Smooth muscle cell (in vitro differentiated cells): ENCODE data around the gene SPOCK1. TPM values are rescaled to one million over a fixed set of nuclear protein-coding genes. Genes with fewer than 3 reads are reported as not detected.
A peak's percentile ranks its signal among the peaks of the same experiment; 100 is the strongest.

Experiments used
- DNase-seq: peaks from one replicate; lab custom pipeline; 2025; ENCODE audit not compliant: unreplicated experiment; lab: John Stamatoyannopoulos, UW
- H2AFZ ChIP-seq: fragments of 200-600 bp; sonication (generic); 2 replicates; pipeline ENCODE4 v1.6.0; 2016; ENCODE audit warnings: antibody characterized with exemption, low read depth, mild to moderate bottlenecking
- H3F3A ChIP-seq: fragments of 200-600 bp; sonication (generic); 2 replicates; pipeline ENCODE4 v1.6.0; 2017; ENCODE audit warnings: antibody characterized with exemption, low read depth
- H3K27ac ChIP-seq: fragments of 200-600 bp; sonication (generic); 2 replicates; pipeline ENCODE4 v1.5.1; 2016; ENCODE audit warnings: low read depth, mild to moderate bottlenecking
- H3K27me3 ChIP-seq: fragments of 200-600 bp; sonication (generic); 2 replicates; pipeline ENCODE4 v1.6.1; 2016; ENCODE audit warnings: low read depth, mild to moderate bottlenecking
- H3K36me3 ChIP-seq: fragments of 200-600 bp; sonication (generic); 2 replicates; pipeline ENCODE4 v1.5.1; 2016; ENCODE audit warnings: low read depth
- H3K4me1 ChIP-seq: fragments of 200-600 bp; sonication (generic); 2 replicates; pipeline ENCODE4 v1.5.1; 2016; ENCODE audit warnings: low read depth
- H3K4me2 ChIP-seq: fragments of 200-600 bp; sonication (generic); 2 replicates; pipeline ENCODE4 v1.6.0; 2016; ENCODE audit warnings: mild to moderate bottlenecking
- H3K4me3 ChIP-seq: fragments of 200-600 bp; sonication (generic); 2 replicates; pipeline ENCODE4 v1.5.1; 2016; ENCODE audit warnings: mild to moderate bottlenecking
- H3K79me2 ChIP-seq: fragments of 200-600 bp; sonication (generic); 2 replicates; pipeline ENCODE4 v1.6.0; 2016; ENCODE audit warnings: low read depth, mild to moderate bottlenecking
- H3K9ac ChIP-seq: fragments of 200-600 bp; sonication (generic); 2 replicates; pipeline ENCODE4 v1.6.0; 2016; ENCODE audit warnings: low read depth
- H3K9me3 ChIP-seq: fragments of 200-600 bp; sonication (generic); replicated peaks from 2 replicates; pipeline ENCODE4 v1.5.1; 2016; ENCODE audit warnings: low read depth
- H4K20me1 ChIP-seq: fragments of 200-600 bp; sonication (generic); 2 replicates; pipeline ENCODE4 v1.6.0; 2016; ENCODE audit warnings: low read depth
- WGBS: methylation state at CpG from one replicate; pipeline ENCODE4 v1.1.7; 2016; ENCODE audit warnings: low lambda C conversion rate; 5-methylcytosine and 5-hydroxymethylcytosine counted together
- polyA plus RNA-seq: library from polyadenylated mRNA; unstranded; fragments of >200 nt; fragmentation: Nextera tagmentation; extraction: Ambion mirVana; gene quantifications from 2 replicates; pipeline ENCODE4 v1.2.1, GENCODE V29; 2016
- total RNA-seq: library from RNA; depleted of rRNA; stranded (reverse); fragments of >200 nt; gene quantifications from 2 replicates; pipeline ENCODE4 v1.2.3, GENCODE V29; 2014
- TF ChIP-seq, protein P1 (sequence below): fragments of 200-600 bp; sonication (generic); IDR thresholded peaks from 2 replicates; pipeline ENCODE4 v1.5.1; 2017; ENCODE audit warnings: borderline replicate concordance, mild to moderate bottlenecking, antibody characterized with exemption; ENCODE audit not compliant: insufficient read depth, poor library complexity, severe bottlenecking

SPOCK1 gene
- total and polyA plus RNA-seq, 2 experiments from 2014 or later = 56.2 to 80.0 TPM

DNA sequence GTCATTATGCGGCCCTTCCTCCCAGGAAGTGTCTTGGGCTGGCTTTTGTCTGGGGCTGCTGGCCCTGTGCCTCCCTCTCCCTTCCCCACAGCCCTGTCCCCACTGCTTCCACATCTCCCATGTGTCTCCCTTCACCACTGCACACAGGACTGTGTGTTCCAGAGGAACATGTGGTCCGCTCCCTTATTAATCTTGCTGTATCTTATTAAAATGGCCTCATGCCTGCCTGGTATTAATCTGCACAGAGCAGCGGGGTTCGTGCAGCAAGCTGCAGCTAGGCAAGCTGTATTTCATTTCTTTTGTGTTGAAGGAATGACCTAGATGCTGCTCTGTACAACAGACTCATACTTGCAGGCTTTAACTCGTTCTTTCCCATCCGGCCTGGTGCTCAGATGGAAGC is 130.5 kb downstream of the SPOCK1 start:
- H3K4me3 ChIP-seq = no peak overlapping the region
- WGBS = 97% methylated on average over 6 of the region's 6 CpGs
- no peak overlapping the region for H2AFZ ChIP-seq
- H3K27me3 ChIP-seq = no peaks in the 10 kb centered on the region
- H3K36me3 ChIP-seq = no peaks in the 10 kb centered on the region
- no peaks in the 10 kb centered on the region for H3K9me3 ChIP-seq
- no peak overlapping the region for H3K27ac ChIP-seq
- no peak overlapping the region for H3K9ac ChIP-seq
- no peaks in the 10 kb centered on the region for H3K79me2 ChIP-seq
- no peaks in the 10 kb centered on the region for H4K20me1 ChIP-seq
- H3K4me2 ChIP-seq = no peak overlapping the region
- TF ChIP-seq, protein P1, sequence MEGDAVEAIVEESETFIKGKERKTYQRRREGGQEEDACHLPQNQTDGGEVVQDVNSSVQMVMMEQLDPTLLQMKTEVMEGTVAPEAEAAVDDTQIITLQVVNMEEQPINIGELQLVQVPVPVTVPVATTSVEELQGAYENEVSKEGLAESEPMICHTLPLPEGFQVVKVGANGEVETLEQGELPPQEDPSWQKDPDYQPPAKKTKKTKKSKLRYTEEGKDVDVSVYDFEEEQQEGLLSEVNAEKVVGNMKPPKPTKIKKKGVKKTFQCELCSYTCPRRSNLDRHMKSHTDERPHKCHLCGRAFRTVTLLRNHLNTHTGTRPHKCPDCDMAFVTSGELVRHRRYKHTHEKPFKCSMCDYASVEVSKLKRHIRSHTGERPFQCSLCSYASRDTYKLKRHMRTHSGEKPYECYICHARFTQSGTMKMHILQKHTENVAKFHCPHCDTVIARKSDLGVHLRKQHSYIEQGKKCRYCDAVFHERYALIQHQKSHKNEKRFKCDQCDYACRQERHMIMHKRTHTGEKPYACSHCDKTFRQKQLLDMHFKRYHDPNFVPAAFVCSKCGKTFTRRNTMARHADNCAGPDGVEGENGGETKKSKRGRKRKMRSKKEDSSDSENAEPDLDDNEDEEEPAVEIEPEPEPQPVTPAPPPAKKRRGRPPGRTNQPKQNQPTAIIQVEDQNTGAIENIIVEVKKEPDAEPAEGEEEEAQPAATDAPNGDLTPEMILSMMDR = no peak
- no peaks in the 10 kb centered on the region for H3F3A ChIP-seq
- no peaks in the 10 kb centered on the region for H3K4me1 ChIP-seq
- no peak for DNase-seq

DNA sequence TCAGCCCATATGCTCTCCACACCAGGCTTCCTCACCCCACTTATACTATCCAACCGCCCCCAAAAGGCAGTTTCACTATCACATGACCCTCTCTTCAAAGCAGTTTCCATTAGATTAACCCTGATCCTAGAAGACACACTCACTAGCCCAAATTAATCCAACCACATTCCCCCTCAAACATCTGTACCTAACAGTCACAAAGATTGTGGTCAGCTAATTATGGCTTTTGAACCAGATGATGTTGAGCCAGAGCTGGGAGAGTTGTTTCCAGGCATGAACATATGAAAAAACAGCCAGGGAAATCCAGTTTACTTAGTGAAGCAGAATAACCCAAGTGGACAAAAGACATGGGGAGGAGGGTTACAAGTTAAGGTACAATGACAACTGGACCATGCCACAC is 131.2 kb downstream of the SPOCK1 start:
- WGBS = 56% methylated on average over 1 of the region's 1 CpG
- DNase-seq = no peak
- no peaks in the 10 kb centered on the region for H3K36me3 ChIP-seq
- H3K79me2 ChIP-seq = no peaks in the 10 kb centered on the region
- H3F3A ChIP-seq = no peaks in the 10 kb centered on the region
- H3K9ac ChIP-seq = no peak overlapping the region
- H3K9me3 ChIP-seq = no peaks in the 10 kb centered on the region
- no peaks in the 10 kb centered on the region for H3K27me3 ChIP-seq
- H3K4me2 ChIP-seq = peak overlapping the region; percentile 10
- H3K4me1 ChIP-seq = no peaks in the 10 kb centered on the region
- no peak overlapping the region for H3K4me3 ChIP-seq
- H3K27ac ChIP-seq = no peak overlapping the region
- H2AFZ ChIP-seq = no peak overlapping the region
- TF ChIP-seq, protein P1 = no peak
- H4K20me1 ChIP-seq = no peaks in the 10 kb centered on the region

GRCh38 chr5:137366526-137366925 is 132.6 kb downstream of the SPOCK1 start:
- no peak overlapping the region for H3K4me3 ChIP-seq
- H3K36me3 ChIP-seq = no peaks in the 10 kb centered on the region
- H2AFZ ChIP-seq = no peak overlapping the region
- TF ChIP-seq, protein P1 = no peak
- DNase-seq = no peak
- no peaks in the 10 kb centered on the region for H4K20me1 ChIP-seq
- H3K4me1 ChIP-seq = no peaks in the 10 kb centered on the region
- 49% methylated on average over 3 of the region's 3 CpGs for WGBS
- H3K4me2 ChIP-seq = no peak overlapping the region
- H3K27ac ChIP-seq = no peak overlapping the region
- H3F3A ChIP-seq = no peaks in the 10 kb centered on the region
- H3K79me2 ChIP-seq = no peaks in the 10 kb centered on the region
- no peaks in the 10 kb centered on the region for H3K9me3 ChIP-seq
- H3K27me3 ChIP-seq = no peaks in the 10 kb centered on the region
- no peak overlapping the region for H3K9ac ChIP-seq

- no peaks in the 10 kb centered on the region for H3F3A ChIP-seq
- no peak overlapping the region for H3K9ac ChIP-seq
- no peak for DNase-seq
- no peaks in the 10 kb centered on the region for H3K36me3 ChIP-seq
- no peak overlapping the region for H2AFZ ChIP-seq
- TF ChIP-seq, protein P1 = no peak
- H3K27me3 ChIP-seq = no peaks in the 10 kb centered on the region
- H3K4me2 ChIP-seq = no peak overlapping the region
- H3K79me2 ChIP-seq = no peaks in the 10 kb centered on the region
- no peak overlapping the region for H3K4me3 ChIP-seq
- no peaks in the 10 kb centered on the region for H3K9me3 ChIP-seq
- H4K20me1 ChIP-seq = no peaks in the 10 kb centered on the region
- 54% methylated on average over 3 of the region's 3 CpGs for WGBS
- H3K4me1 ChIP-seq = no peaks in the 10 kb centered on the region
- no peak overlapping the region for H3K27ac ChIP-seq
These were observed 133.8 kb downstream of the SPOCK1 start for GRCh38 chr5:137365126-137365865.
